ENCODE data around the gene SLC6A11. TPM values are rescaled to one million over a fixed set of nuclear protein-coding genes. Genes with fewer than 3 reads are reported as not detected.

SLC6A11 gene
- total and polyA plus RNA-seq, 2 donors: 0.05 to 0.18 TPM

- H3K27ac ChIP-seq (ENCODE audit: low read depth in 1 of 2, low read length in 1 of 2): peak overlapping the region in 1 of 2 donors; percentile 12
- peaks cover 0 to 2% of the 10 kb centered on the region in 2 donors for H3K27me3 ChIP-seq (ENCODE audit: control insufficient read depth in 2 of 2, insufficient read depth in 1 of 2, low read length in 1 of 2)
- DNase-seq (ENCODE audit: low read depth in 6 of 9, low spot score in 9 of 9): no peak
- 90% methylated on average over 6 of the region's 6 CpGs for WGBS
- H3K4me1 ChIP-seq (ENCODE audit: control insufficient read depth in 2 of 2, insufficient read depth in 2 of 2, low read length in 2 of 2): peaks cover 0 to 9% of the 10 kb centered on the region in 2 donors
- H3K9me3 ChIP-seq (ENCODE audit: control insufficient read depth in 2 of 2, insufficient read depth in 1 of 2, low read length in 1 of 2): no peaks in the 10 kb centered on the region
- H3K4me3 ChIP-seq (ENCODE audit: low read length in 2 of 2): no peak overlapping the region
- H3K36me3 ChIP-seq (ENCODE audit: control insufficient read depth in 2 of 2, insufficient read depth in 2 of 2, low read length in 1 of 2): no peaks in the 10 kb centered on the region
These were observed 141.0 kb downstream of the SLC6A11 start for GRCh38 chr3:10956986-10957385.

DNA sequence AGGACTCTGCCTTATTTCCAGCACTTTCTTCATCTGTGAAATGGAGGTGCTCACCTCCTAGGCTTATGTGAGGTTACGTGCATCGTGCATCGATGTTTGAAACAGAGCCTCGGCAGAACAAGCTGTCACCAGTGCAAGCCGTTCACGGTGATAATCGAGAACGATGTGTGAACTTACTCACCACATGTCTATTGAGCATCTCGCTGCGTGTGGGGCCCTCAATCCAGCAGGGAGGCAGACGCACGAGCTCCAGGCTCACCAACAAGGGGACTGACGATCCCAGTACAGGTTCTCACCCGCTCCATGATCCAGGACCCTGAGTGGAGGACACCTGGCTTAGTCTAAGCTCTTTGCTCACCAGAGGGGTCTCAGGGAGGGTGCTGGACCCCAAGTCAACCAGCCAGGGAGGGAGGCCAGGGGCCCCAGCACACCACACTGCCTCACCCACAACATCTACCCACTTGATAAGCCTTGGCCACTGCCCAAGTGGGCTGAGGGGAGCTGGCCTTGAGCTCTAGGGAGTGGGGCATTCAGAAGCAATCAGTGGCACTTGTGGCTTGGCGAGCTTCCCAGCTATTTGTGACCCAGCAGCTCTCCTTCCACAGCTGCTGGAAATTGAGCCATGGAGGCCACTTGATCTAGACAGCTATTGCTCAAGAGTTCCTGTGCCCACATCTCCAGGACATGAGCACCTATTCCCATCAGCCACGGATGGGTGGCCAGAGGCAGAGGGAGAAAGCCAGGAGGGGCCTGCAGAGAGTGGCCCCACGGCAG is 142.1 kb downstream of the SLC6A11 start:
- peak in 1 of 9 donors; percentile 9 for DNase-seq (ENCODE audit: low read depth in 6 of 9, low spot score in 9 of 9)
- H3K27ac ChIP-seq (ENCODE audit: low read depth in 1 of 2, low read length in 1 of 2): no peak overlapping the region
- H3K27me3 ChIP-seq (ENCODE audit: control insufficient read depth in 2 of 2, insufficient read depth in 1 of 2, low read length in 1 of 2): peaks cover 0 to 2% of the 10 kb centered on the region in 2 donors
- no peaks in the 10 kb centered on the region for H3K9me3 ChIP-seq (ENCODE audit: control insufficient read depth in 2 of 2, insufficient read depth in 1 of 2, low read length in 1 of 2)
- no peaks in the 10 kb centered on the region for H3K36me3 ChIP-seq (ENCODE audit: control insufficient read depth in 2 of 2, insufficient read depth in 2 of 2, low read length in 1 of 2)
- peaks cover 0 to 9% of the 10 kb centered on the region in 2 donors for H3K4me1 ChIP-seq (ENCODE audit: control insufficient read depth in 2 of 2, insufficient read depth in 2 of 2, low read length in 2 of 2)
- no peak overlapping the region for H3K4me3 ChIP-seq (ENCODE audit: low read length in 2 of 2)
- WGBS: 68% methylated on average over 17 of the region's 17 CpGs

- Histone ChIP-seq H3K27me3 (ENCODE audit: control insufficient read depth in 2 of 2, insufficient read depth in 1 of 2, low read length in 1 of 2) (peaks cover 0 to 2% of the 10 kb centered on the region in 2 donors), H3K9me3 (ENCODE audit: control insufficient read depth in 2 of 2, insufficient read depth in 1 of 2, low read length in 1 of 2) (no peaks in the 10 kb centered on the region), H3K4me1 (ENCODE audit: control insufficient read depth in 2 of 2, insufficient read depth in 2 of 2, low read length in 2 of 2) (peaks cover 0 to 9% of the 10 kb centered on the region in 2 donors), H3K4me3 (ENCODE audit: low read length in 2 of 2) (no peak overlapping the region), H3K36me3 (ENCODE audit: control insufficient read depth in 2 of 2, insufficient read depth in 2 of 2, low read length in 1 of 2) (no peaks in the 10 kb centered on the region), H3K27ac (ENCODE audit: low read depth in 1 of 2, low read length in 1 of 2) (no peak overlapping the region)
- WGBS: 93% methylated on average over 6 of the region's 6 CpGs
- no peak for DNase-seq (ENCODE audit: low read depth in 6 of 9, low spot score in 9 of 9)
These were observed 144.2 kb downstream of the SLC6A11 start for GRCh38 chr3:10960255-10960654.

DNA sequence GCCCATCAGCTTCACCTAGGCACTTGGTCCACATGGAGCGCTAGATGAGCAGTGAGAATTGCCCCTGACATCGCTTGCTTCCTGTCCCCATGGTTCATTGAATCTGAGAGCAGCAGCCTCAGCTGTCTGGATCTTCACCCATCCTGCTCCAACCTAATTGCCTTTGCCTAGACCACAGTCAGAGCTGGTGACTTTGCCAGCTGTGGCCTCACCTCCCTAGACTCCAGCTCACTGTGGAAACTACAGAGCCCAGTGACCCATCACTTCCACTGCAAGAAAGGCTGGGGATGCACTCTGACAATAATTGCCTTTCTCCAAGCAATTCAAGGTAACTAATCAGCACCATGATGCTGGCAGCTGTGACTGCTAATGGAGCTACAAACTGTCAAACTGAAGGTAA is 145.9 kb downstream of the SLC6A11 start:
- 90% methylated on average over 2 of the region's 2 CpGs for WGBS
- no peaks in the 10 kb centered on the region for H3K27me3 ChIP-seq (ENCODE audit: control insufficient read depth in 2 of 2, insufficient read depth in 1 of 2, low read length in 1 of 2)

GRCh38 chr3:10962481-10963036 is 146.5 kb downstream of the SLC6A11 start:
- Histone ChIP-seq H3K27ac (ENCODE audit: low read depth in 1 of 2, low read length in 1 of 2) (no peak overlapping the region), H3K4me1 (ENCODE audit: control insufficient read depth in 2 of 2, insufficient read depth in 2 of 2, low read length in 2 of 2) (peaks cover 0 to 5% of the 10 kb centered on the region in 2 donors), H3K36me3 (ENCODE audit: control insufficient read depth in 2 of 2, insufficient read depth in 2 of 2, low read length in 1 of 2) (no peaks in the 10 kb centered on the region), H3K9me3 (ENCODE audit: control insufficient read depth in 2 of 2, insufficient read depth in 1 of 2, low read length in 1 of 2) (no peaks in the 10 kb centered on the region), H3K27me3 (ENCODE audit: control insufficient read depth in 2 of 2, insufficient read depth in 1 of 2, low read length in 1 of 2) (no peaks in the 10 kb centered on the region), H3K4me3 (ENCODE audit: low read length in 2 of 2) (no peak overlapping the region)
- 57% methylated on average over 5 of the region's 5 CpGs for WGBS
- peak in 1 of 9 donors; percentile 41 for DNase-seq (ENCODE audit: low read depth in 6 of 9, low spot score in 9 of 9)

More for the DNA sequence above, 145.9 kb downstream of the SLC6A11 start:
- H3K4me1 ChIP-seq (ENCODE audit: control insufficient read depth in 2 of 2, insufficient read depth in 2 of 2, low read length in 2 of 2): peaks cover 0 to 9% of the 10 kb centered on the region in 2 donors
- H3K9me3 ChIP-seq (ENCODE audit: control insufficient read depth in 2 of 2, insufficient read depth in 1 of 2, low read length in 1 of 2): no peaks in the 10 kb centered on the region
- H3K27ac ChIP-seq (ENCODE audit: low read depth in 1 of 2, low read length in 1 of 2): peak overlapping the region in 1 of 2 donors; percentile 24
- H3K36me3 ChIP-seq (ENCODE audit: control insufficient read depth in 2 of 2, insufficient read depth in 2 of 2, low read length in 1 of 2): no peaks in the 10 kb centered on the region
- no peak for DNase-seq (ENCODE audit: low read depth in 6 of 9, low spot score in 9 of 9)
- H3K4me3 ChIP-seq (ENCODE audit: low read length in 2 of 2): no peak overlapping the region

- H3K27me3 ChIP-seq (ENCODE audit: control insufficient read depth in 2 of 2, insufficient read depth in 1 of 2, low read length in 1 of 2): no peaks in the 10 kb centered on the region
- H3K4me1 ChIP-seq (ENCODE audit: control insufficient read depth in 2 of 2, insufficient read depth in 2 of 2, low read length in 2 of 2): no peaks in the 10 kb centered on the region
- no peaks in the 10 kb centered on the region for H3K36me3 ChIP-seq (ENCODE audit: control insufficient read depth in 2 of 2, insufficient read depth in 2 of 2, low read length in 1 of 2)
- H3K27ac ChIP-seq (ENCODE audit: low read depth in 1 of 2, low read length in 1 of 2): no peak overlapping the region
- no peaks in the 10 kb centered on the region for H3K9me3 ChIP-seq (ENCODE audit: control insufficient read depth in 2 of 2, insufficient read depth in 1 of 2, low read length in 1 of 2)
- no peak overlapping the region for H3K4me3 ChIP-seq (ENCODE audit: low read length in 2 of 2)
- DNase-seq (ENCODE audit: low read depth in 6 of 9, low spot score in 9 of 9): peak in 3 of 9 donors; percentile 15 to 33 (median 23)
- 63% methylated on average over 6 of the region's 6 CpGs for WGBS
These were observed 148.6 kb downstream of the SLC6A11 start for GRCh38 chr3:10964537-10965167.

GRCh38 chr3:10968401-10968800 is 152.4 kb downstream of the SLC6A11 start:
- Histone ChIP-seq H3K27me3 (ENCODE audit: control insufficient read depth in 2 of 2, insufficient read depth in 1 of 2, low read length in 1 of 2) (peaks cover 0 to 2% of the 10 kb centered on the region in 2 donors), H3K4me3 (ENCODE audit: low read length in 2 of 2) (no peak overlapping the region), H3K27ac (ENCODE audit: low read depth in 1 of 2, low read length in 1 of 2) (no peak overlapping the region), H3K4me1 (ENCODE audit: control insufficient read depth in 2 of 2, insufficient read depth in 2 of 2, low read length in 2 of 2) (no peaks in the 10 kb centered on the region), H3K9me3 (ENCODE audit: control insufficient read depth in 2 of 2, insufficient read depth in 1 of 2, low read length in 1 of 2) (no peaks in the 10 kb centered on the region), H3K36me3 (ENCODE audit: control insufficient read depth in 2 of 2, insufficient read depth in 2 of 2, low read length in 1 of 2) (no peaks in the 10 kb centered on the region)
- 40% methylated on average over 4 of the region's 4 CpGs for WGBS
- DNase-seq (ENCODE audit: low read depth in 6 of 9, low spot score in 9 of 9): no peak

DNA sequence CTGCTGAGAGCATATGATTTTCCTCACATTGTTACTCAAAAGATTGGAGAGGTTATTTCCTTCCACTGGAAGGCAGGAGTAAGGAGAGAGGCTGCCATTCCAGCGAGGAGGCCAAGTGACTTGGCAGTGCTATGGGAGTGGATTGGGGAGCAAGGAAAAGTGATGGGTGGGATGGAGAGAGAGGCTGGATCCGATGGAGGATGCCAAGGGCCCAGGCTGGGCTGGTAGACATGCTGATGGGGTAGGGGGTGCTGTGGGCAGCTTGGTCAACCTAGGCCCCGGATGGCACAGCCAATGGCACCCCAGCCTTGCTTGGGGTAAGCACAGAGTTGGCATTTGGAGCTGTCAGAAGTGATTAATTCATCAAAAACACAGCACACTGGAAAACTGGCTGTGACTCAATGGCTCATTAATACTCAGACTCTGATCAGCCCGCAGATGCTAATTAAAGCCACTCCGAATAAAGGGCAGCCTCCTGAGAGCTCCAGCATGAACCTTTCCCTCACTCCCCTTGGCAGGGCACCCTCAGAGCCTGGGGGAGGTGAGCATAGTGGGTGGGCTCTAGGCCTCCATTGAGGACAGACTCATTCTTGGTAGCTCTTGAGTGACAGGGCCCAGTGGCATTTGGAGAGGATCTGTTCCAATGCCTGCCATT is 154.4 kb downstream of the SLC6A11 start:
- Histone ChIP-seq H3K4me1 (ENCODE audit: control insufficient read depth in 2 of 2, insufficient read depth in 2 of 2, low read length in 2 of 2) (no peaks in the 10 kb centered on the region), H3K27me3 (ENCODE audit: control insufficient read depth in 2 of 2, insufficient read depth in 1 of 2, low read length in 1 of 2) (peaks cover 0 to 2% of the 10 kb centered on the region in 2 donors), H3K27ac (ENCODE audit: low read depth in 1 of 2, low read length in 1 of 2) (no peak overlapping the region), H3K9me3 (ENCODE audit: control insufficient read depth in 2 of 2, insufficient read depth in 1 of 2, low read length in 1 of 2) (no peaks in the 10 kb centered on the region), H3K4me3 (ENCODE audit: low read length in 2 of 2) (no peak overlapping the region), H3K36me3 (ENCODE audit: control insufficient read depth in 2 of 2, insufficient read depth in 2 of 2, low read length in 1 of 2) (no peaks in the 10 kb centered on the region)
- no peak for DNase-seq (ENCODE audit: low read depth in 6 of 9, low spot score in 9 of 9)
- WGBS: 87% methylated on average over 5 of the region's 5 CpGs
